HG02678 (cell line): ENCODE data around the gene NKIRAS1.
A peak's percentile ranks its signal among the peaks of the same experiment; 100 is the strongest.
"Not testable (repeated sequence)": the region's sequence is repeated elsewhere in the genome, so short reads cannot be mapped to it uniquely, and the experiment has no call there.

Experiments
- ATAC-seq: cut with Tn5 transposase; IDR thresholded peaks from one replicate; pipeline ENCODE4 v1.9.1; 2021; ENCODE audit warnings: mild to moderate bottlenecking, moderate library complexity; ENCODE audit not compliant: unreplicated experiment

The NKIRAS1 gene

GRCh38 chr3:23941440-23941839, 24.6 kb upstream of the NKIRAS1 start:
- ATAC-seq, result no peak

- ATAC-seq, result no peak
Measured at GRCh38 chr3:23940775-23941174, 24.0 kb upstream of the NKIRAS1 start.

GRCh38 chr3:23938688-23939087, 21.9 kb upstream of the NKIRAS1 start:
- no peak for ATAC-seq

- no peak for ATAC-seq
Measured at GRCh38 chr3:23937296-23937695, 20.5 kb upstream of the NKIRAS1 start.

GRCh38 chr3:23934253-23934652, 17.5 kb upstream of the NKIRAS1 start:
- ATAC-seq, result no peak

GRCh38 chr3:23932571-23932970, 15.8 kb upstream of the NKIRAS1 start:
- no peak for ATAC-seq

GRCh38 chr3:23931597-23931996, 14.8 kb upstream of the NKIRAS1 start:
- ATAC-seq, result no peak

GRCh38 chr3:23928524-23928923, 11.7 kb upstream of the NKIRAS1 start:
- ATAC-seq, result no peak

- no peak for ATAC-seq
Measured at GRCh38 chr3:23926736-23927135, 9.9 kb upstream of the NKIRAS1 start.

GRCh38 chr3:23926246-23926645, 9.5 kb upstream of the NKIRAS1 start:
- no peak for ATAC-seq

- no peak for ATAC-seq
Measured at GRCh38 chr3:23923786-23924185, 7.0 kb upstream of the NKIRAS1 start.

GRCh38 chr3:23921052-23921511, 4.3 kb upstream of the NKIRAS1 start:
- ATAC-seq, result no peak

- ATAC-seq, result no peak
Measured at GRCh38 chr3:23920151-23920655, 3.4 kb upstream of the NKIRAS1 start.

GRCh38 chr3:23919628-23920027, 2.8 kb upstream of the NKIRAS1 start:
- ATAC-seq, result no peak

GRCh38 chr3:23918331-23918730, 1.5 kb upstream of the NKIRAS1 start:
- not testable (repeated sequence) for ATAC-seq

- ATAC-seq, result not testable (repeated sequence)
Measured at GRCh38 chr3:23917679-23918303, 1.0 kb upstream of the NKIRAS1 start.

GRCh38 chr3:23916152-23916885, 471 bp downstream of the NKIRAS1 start:
- ATAC-seq, result peak; percentile 44

- no peak for ATAC-seq
Measured at GRCh38 chr3:23915537-23916108, 1.2 kb downstream of the NKIRAS1 start.

- ATAC-seq, result no peak
Measured at GRCh38 chr3:23913873-23914743, 2.7 kb downstream of the NKIRAS1 start.

GRCh38 chr3:23913182-23913581, 3.6 kb downstream of the NKIRAS1 start:
- ATAC-seq, result no peak

GRCh38 chr3:23912335-23912734, 4.5 kb downstream of the NKIRAS1 start:
- ATAC-seq, result not testable (repeated sequence)
